ENCODE measurements around the gene EEFSEC. TPM values are rescaled to one million over a fixed set of nuclear protein-coding genes. Genes with fewer than 3 reads are reported as not detected.
"Not testable (repeated sequence)": the region's sequence is repeated elsewhere in the genome, so short reads cannot be mapped to it uniquely, and the experiment has no call there.

EEFSEC gene
- total RNA-seq, 1 experiment from 2014 or later, result 13.8 TPM

- no peak for DNase-seq (ENCODE audit: low read depth)
These were observed 694 bp upstream of the EEFSEC start for GRCh38 chr3:128152419-128153155.

- DNase-seq (ENCODE audit: low read depth), result not testable (repeated sequence)
These were observed 1.1 kb downstream of the EEFSEC start for GRCh38 chr3:128154354-128154753.

DNA sequence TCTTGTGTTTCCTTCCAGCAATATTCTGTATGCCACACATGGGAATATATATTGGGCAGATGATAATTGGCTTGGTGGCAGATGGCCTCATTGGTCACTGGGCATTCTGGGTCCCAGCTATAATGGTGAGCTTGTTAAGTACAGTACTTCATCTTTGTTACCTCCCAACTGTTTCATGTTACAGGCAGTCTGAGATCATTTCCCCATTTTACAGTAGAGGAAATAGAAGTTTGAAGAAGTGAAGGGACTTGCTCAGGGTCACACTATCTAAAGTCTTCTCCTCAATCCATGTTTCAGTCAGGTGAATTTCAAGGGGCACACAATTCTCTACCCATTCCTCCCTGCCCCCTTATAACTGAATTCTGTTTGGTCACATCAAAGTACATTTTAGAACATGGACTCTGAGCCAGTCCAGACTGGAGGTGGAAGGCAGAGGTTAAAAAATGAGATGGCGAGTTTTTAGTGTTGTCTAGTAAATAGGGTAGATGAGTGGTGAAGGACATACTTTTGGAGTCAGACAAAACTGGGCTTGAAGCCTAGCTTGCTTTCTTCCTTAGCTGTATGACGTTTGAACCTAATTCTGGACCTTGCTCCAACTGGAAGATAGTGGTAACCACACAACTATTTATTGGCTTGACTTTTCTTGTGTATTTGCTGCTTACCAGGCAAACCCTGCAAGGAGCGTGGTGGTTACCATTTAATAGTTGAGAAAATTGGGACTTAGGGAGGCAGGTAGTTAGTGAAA, 2.5 kb downstream of the EEFSEC start:
- DNase-seq (ENCODE audit: low read depth), result no peak

DNA sequence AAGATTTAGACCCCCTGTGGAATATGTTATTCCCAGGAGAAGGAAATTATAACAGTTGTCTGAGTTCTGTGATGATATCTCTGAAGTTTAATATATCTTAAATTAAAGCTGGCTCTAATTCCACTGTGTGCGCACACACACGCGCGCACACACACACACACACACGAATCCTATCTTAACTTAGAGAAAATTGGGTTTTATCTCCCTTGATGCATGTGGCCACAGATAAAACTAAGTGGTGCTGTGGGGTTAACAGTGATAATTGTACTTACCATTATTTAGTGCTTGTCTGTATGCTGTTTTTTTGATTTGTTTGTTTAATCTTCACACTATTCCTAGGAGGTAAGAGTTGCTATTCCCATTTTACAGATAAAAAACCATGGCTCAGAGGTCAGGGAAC, 7.4 kb downstream of the EEFSEC start:
- no peak for DNase-seq (ENCODE audit: low read depth)

GRCh38 chr3:128163432-128163831, 10.2 kb downstream of the EEFSEC start:
- DNase-seq (ENCODE audit: low read depth), result no peak

- no peak for DNase-seq (ENCODE audit: low read depth)
These were observed 13.7 kb downstream of the EEFSEC start for GRCh38 chr3:128166971-128167453.

GRCh38 chr3:128167646-128167972, 14.3 kb downstream of the EEFSEC start:
- no peak for DNase-seq (ENCODE audit: low read depth)

- no peak for DNase-seq (ENCODE audit: low read depth)
These were observed 14.8 kb downstream of the EEFSEC start for GRCh38 chr3:128167973-128168674.

- no peak for DNase-seq (ENCODE audit: low read depth)
These were observed 15.6 kb downstream of the EEFSEC start for GRCh38 chr3:128168836-128169235.

DNA sequence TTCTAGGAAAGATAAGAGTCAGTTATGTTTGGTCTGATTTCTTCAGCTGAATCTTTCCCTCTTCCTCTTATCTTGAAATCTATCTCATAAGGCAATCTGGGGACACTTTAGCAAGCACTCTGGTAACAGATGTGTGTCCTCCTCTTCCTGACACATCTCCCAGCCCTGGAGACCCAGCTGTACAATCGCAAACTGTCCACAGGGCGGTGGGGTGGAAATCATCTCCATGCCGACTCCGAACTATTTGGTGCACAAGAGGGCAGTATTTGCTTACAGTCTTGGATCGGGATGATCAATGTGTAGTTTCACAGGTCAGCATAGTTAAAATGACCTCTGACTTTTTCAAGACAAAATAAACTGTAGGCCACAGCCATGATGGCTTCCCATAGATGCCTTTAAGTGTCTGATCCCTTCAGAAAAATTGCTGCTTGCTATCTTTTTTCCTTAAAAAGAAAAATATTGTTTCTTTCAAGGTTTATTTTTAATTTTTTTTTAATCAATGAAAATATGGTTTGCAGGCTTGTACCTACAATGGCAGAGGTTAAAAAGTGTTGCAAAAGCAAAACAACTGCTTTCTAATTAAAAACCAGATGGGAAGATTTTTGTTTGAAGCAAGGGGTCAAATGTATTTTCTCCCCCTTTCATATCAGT, 17.7 kb downstream of the EEFSEC start:
- peak; percentile 67 for DNase-seq (ENCODE audit: low read depth)

DNA sequence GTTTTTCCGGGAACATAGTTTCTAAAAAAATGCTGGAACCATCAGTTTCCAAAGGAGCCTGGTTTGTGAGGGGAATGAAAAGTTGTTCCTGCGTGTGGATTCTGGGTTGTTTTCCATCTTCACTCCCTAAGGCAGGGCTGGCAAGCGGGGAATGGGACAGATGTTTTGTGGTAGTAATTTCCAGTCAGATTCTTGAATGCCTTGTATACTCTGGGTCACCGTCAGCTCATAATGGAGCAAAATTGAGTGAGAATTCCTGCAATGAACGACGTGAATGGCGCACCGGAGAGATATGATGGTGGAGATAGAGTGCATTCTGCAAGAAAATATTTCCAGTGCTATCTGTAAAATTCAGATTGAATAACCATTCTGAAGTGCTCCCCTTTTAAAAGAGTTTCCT, 19.9 kb downstream of the EEFSEC start:
- DNase-seq (ENCODE audit: low read depth), result no peak

DNA sequence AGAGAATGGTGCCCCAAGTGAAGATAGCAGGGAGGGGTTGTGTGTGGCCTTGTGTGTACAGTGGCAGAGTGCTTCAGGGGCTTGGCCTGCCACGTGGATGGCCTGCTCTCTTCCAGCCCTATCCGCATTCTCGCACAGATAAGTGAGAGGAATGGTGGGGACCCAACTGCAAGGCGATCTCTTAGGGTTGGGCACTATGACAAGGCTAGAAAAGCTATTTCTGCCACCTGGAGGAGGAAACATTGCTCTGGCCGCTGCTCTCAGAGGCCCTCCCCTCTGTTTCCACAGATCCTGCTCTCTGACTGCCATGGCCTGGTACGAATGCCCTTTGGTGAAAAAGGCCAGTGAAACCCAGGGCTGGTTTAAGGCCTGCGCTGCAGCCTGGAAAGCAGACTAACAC, 20.6 kb downstream of the EEFSEC start:
- no peak for DNase-seq (ENCODE audit: low read depth)

GRCh38 chr3:128174675-128175590, 21.7 kb downstream of the EEFSEC start:
- no peak for DNase-seq (ENCODE audit: low read depth)

- DNase-seq (ENCODE audit: low read depth), result no peak
These were observed 22.5 kb downstream of the EEFSEC start for GRCh38 chr3:128175768-128176167.

- no peak for DNase-seq (ENCODE audit: low read depth)
These were observed 23.1 kb downstream of the EEFSEC start for GRCh38 chr3:128176276-128176833.

DNA sequence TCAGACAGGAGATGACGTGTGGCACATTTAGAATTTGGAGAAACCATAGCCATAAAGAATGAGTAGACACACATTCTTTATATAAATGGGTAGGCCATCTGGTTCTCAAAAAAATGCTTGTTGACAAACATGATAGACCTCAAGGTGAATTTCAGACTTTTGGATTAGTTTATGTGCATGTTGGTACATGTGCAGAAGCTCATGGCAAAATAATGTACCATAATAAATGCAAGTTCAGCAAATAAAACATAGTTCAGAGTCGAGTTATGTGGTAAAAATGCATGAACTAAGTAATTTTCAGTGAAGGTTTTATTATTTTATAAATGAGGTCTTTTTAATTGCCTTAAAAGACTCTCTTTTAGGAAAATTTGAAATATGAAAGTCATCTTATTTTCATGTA, 24.6 kb downstream of the EEFSEC start:
- DNase-seq (ENCODE audit: low read depth), result no peak

DNA sequence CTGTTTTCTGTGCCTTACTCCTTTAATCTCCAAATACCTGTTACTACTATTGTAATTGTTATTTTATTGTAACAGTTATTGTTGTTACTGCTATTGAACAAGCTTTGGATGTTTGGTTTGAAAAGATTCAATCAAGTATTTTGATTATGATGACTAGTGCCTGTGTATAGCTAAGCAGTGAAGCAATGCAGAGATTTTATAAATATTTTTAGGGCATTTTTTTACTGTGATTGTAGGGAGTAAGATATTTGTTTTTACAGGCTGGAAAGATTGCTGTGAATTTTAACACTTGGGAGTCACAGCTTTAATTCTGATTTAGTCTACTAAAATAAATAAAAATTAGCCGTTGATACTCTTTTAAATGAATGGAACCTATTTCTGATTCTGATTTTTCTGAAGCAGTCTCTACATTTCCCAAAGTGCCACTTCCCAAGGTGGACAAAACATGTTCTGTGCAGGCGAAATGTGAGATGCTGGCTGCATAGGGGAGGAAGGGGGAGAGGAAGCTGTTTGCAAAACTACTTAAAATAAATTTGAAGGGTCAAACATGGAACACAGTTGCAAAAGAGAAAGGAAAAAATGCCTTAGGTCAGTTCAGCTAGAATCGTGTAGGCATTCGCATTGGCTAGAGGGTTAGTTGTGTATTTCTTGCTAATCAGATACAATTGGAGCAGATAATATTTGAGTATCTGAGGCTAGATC, 25.7 kb downstream of the EEFSEC start:
- no peak for DNase-seq (ENCODE audit: low read depth)

- DNase-seq (ENCODE audit: low read depth), result no peak
These were observed 26.2 kb downstream of the EEFSEC start for GRCh38 chr3:128179484-128179819.

- no peak for DNase-seq (ENCODE audit: low read depth)
These were observed 27.2 kb downstream of the EEFSEC start for GRCh38 chr3:128180436-128180835.

GRCh38 chr3:128180913-128181312, 27.6 kb downstream of the EEFSEC start:
- no peak for DNase-seq (ENCODE audit: low read depth)
